ENCODE measurements around the gene FFAR1.

FFAR1 gene

GRCh38 chr19:35396240-35396885 is 48.7 kb downstream of the FFAR1 start:
- TF ChIP-seq ZNF8 (CRISPR knock-in tag; IDR thresholded peaks at IDR 0.05) (no peak), PPARA (CRISPR knock-in tag; IDR thresholded peaks at IDR 0.05; ENCODE audit: borderline replicate concordance) (no peak)
- ATAC-seq, result no peak

GRCh38 chr19:35397064-35397463 is 49.4 kb downstream of the FFAR1 start:
- ATAC-seq, result no peak
- TF ChIP-seq RARB (CRISPR knock-in tag; IDR thresholded peaks at IDR 0.05) (no peak), GLIS3 (CRISPR knock-in tag; IDR thresholded peaks at IDR 0.05) (no peak), ZFP3 (CRISPR knock-in tag; IDR thresholded peaks at IDR 0.05) (no peak), ZC3H10 (CRISPR knock-in tag; IDR thresholded peaks at IDR 0.05) (no peak), ESRRG (CRISPR knock-in tag; IDR thresholded peaks at IDR 0.05) (no peak), ZNF70 (CRISPR knock-in tag; IDR thresholded peaks at IDR 0.05) (no peak), POU6F1 (CRISPR knock-in tag; IDR thresholded peaks at IDR 0.05; ENCODE audit: borderline replicate concordance, low read depth) (no peak), CREB5 (CRISPR knock-in tag; IDR thresholded peaks at IDR 0.05; ENCODE audit: low read depth) (no peak), ARNTL (CRISPR knock-in tag; IDR thresholded peaks at IDR 0.05; ENCODE audit: borderline replicate concordance, low read depth) (no peak), CSRNP3 (CRISPR knock-in tag; IDR thresholded peaks at IDR 0.05) (no peak), TSHZ2 (CRISPR knock-in tag; IDR thresholded peaks at IDR 0.05) (no peak), PPARA (CRISPR knock-in tag; IDR thresholded peaks at IDR 0.05; ENCODE audit: borderline replicate concordance) (no peak), ZNF565 (CRISPR knock-in tag; conservative IDR thresholded peaks at IDR 0.05; ENCODE audit: low read depth) (no peak), TOX (CRISPR knock-in tag; IDR thresholded peaks at IDR 0.05; ENCODE audit: borderline replicate concordance) (no peak), BACH2 (CRISPR knock-in tag; IDR thresholded peaks at IDR 0.05; ENCODE audit: borderline replicate concordance) (no peak), OSR1 (CRISPR knock-in tag; IDR thresholded peaks at IDR 0.05) (no peak), SNAI2 (CRISPR knock-in tag; IDR thresholded peaks at IDR 0.05) (no peak)

Data from SK-N-SH treated with all-trans-retinoic acid at 6 μM for 48 hours (cell line).